Measurements from ENCODE around the gene SCGB1A1.

Gene SCGB1A1

DNA sequence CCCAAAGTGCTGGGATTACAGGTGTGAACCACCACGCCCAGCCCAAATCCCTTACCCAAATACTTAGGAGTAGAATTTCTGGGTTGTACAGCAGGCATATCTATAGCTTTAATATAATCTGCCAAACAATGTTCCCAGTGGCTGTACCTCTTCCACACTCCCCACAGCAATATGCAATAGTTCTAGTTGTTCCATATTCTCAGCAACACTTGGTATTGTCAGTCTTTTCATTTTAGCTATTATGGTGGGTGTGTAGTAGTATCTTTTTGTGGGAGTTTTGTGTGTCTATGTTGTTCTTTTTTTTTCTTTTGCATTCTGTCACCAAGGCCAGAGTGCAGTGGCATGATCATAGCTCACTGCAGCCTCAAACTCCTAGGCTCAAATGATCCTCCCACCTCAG, 18.8 kb downstream of the SCGB1A1 start:
- no peaks in the 10 kb centered on the region for H3K27me3 ChIP-seq (ENCODE audit: insufficient read depth, poor library complexity, severe bottlenecking)
- TF ChIP-seq POLR2AphosphoS5 (IDR thresholded peaks at IDR 0.05; ENCODE audit: low read depth) (no peak), SPI1 (IDR thresholded peaks at IDR 0.05; ENCODE audit: borderline replicate concordance, low read depth) (no peak), GABPA (IDR thresholded peaks at IDR 0.05; ENCODE audit: low read depth) (no peak), REST (IDR thresholded peaks at IDR 0.05; ENCODE audit: insufficient replicate concordance, low read depth) (no peak)
- TF ChIP-seq, protein P1, sequence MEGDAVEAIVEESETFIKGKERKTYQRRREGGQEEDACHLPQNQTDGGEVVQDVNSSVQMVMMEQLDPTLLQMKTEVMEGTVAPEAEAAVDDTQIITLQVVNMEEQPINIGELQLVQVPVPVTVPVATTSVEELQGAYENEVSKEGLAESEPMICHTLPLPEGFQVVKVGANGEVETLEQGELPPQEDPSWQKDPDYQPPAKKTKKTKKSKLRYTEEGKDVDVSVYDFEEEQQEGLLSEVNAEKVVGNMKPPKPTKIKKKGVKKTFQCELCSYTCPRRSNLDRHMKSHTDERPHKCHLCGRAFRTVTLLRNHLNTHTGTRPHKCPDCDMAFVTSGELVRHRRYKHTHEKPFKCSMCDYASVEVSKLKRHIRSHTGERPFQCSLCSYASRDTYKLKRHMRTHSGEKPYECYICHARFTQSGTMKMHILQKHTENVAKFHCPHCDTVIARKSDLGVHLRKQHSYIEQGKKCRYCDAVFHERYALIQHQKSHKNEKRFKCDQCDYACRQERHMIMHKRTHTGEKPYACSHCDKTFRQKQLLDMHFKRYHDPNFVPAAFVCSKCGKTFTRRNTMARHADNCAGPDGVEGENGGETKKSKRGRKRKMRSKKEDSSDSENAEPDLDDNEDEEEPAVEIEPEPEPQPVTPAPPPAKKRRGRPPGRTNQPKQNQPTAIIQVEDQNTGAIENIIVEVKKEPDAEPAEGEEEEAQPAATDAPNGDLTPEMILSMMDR (IDR thresholded peaks at IDR 0.05; ENCODE audit: insufficient read depth, low read length), result no peak
- H3K27ac ChIP-seq (replicated peaks), result no peak overlapping the region
- DNase-seq (ENCODE audit: low read depth in 1 of 2, low spot score in 1 of 2), result no peak
- no peak overlapping the region for H3K4me3 ChIP-seq (replicated peaks; ENCODE audit: insufficient read depth, low read length)

DNA sequence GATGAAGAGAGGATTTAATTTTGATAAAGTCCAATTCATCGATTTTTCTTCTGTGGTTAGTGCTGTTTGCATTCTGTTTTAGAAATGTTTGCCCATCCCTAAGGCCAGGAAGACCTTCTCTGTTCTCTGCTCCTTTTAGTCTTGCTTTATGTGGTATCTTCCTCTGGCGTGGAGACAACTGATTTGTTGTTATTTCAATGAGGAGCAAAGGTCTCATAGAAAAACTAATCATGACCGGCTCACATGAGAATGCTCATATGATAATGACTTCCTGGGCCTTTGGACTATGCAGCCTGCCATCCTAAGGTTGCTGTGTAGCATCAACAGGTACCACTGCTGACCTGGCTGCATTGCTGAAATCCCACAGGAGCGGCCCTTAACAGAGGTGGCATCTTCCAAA, 19.8 kb downstream of the SCGB1A1 start:
- H3K27me3 ChIP-seq (ENCODE audit: insufficient read depth, poor library complexity, severe bottlenecking), result no peaks in the 10 kb centered on the region
- H3K27ac ChIP-seq (replicated peaks), result no peak overlapping the region
- TF ChIP-seq, protein P1 (IDR thresholded peaks at IDR 0.05; ENCODE audit: insufficient read depth, low read length), result no peak
- TF ChIP-seq POLR2AphosphoS5 (IDR thresholded peaks at IDR 0.05; ENCODE audit: low read depth) (no peak), SPI1 (IDR thresholded peaks at IDR 0.05; ENCODE audit: borderline replicate concordance, low read depth) (no peak), REST (IDR thresholded peaks at IDR 0.05; ENCODE audit: insufficient replicate concordance, low read depth) (no peak), GABPA (IDR thresholded peaks at IDR 0.05; ENCODE audit: low read depth) (no peak)
- no peak for DNase-seq (ENCODE audit: low read depth in 1 of 2, low spot score in 1 of 2)
- no peak overlapping the region for H3K4me3 ChIP-seq (replicated peaks; ENCODE audit: insufficient read depth, low read length)

DNA sequence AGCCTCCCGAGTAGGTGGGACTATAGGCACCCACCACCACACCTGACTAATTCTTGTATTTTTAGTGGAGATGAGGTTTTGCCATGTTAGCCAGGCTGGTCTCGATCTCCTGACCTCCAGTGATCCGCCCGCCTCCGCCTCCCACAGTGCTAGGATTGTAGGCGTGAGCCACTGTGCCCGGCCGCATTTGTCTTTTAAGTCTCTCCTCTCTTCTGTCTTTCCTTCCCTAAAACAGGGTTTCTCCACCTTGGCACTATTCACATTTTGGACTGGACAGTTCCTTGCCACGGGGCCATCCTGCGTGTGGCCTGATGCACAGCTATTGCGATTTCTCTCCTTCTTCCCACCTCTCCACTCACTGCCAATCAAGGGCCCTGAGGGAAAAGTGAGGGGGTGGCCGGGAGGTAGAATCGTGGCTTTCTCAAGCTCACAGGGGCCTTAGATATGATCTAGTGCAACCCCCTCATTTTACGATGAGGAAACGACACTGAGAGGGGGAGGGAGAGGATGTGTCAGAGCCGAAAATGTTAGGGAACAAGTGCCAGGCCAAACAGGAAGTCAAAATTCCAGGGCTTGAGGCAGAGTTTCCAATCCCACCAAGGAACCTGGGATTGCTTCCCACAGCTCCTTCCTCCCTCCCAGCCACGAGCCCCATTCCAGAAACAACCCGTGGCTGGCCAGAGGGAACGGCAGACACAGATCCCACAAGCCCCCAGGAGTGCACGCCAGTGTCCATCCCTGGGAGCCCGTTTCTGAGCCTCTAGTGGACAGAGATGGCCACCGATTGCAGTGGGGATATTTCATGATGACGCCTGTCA, 21.2 kb downstream of the SCGB1A1 start:
- DNase-seq (ENCODE audit: low read depth in 1 of 2, low spot score in 1 of 2), result no peak
- Histone ChIP-seq H3K27ac (replicated peaks) (no peak overlapping the region), H3K27me3 (ENCODE audit: insufficient read depth, poor library complexity, severe bottlenecking) (no peaks in the 10 kb centered on the region), H3K4me3 (replicated peaks; ENCODE audit: insufficient read depth, low read length) (no peak overlapping the region)
- TF ChIP-seq GABPA (IDR thresholded peaks at IDR 0.05; ENCODE audit: low read depth), result no peak
- TF ChIP-seq, protein P1 (IDR thresholded peaks at IDR 0.05; ENCODE audit: insufficient read depth, low read length), result no peak
- no peak for TF ChIP-seq REST (IDR thresholded peaks at IDR 0.05; ENCODE audit: insufficient replicate concordance, low read depth)
- TF ChIP-seq POLR2AphosphoS5 (IDR thresholded peaks at IDR 0.05; ENCODE audit: low read depth), result no peak
- no peak for TF ChIP-seq SPI1 (IDR thresholded peaks at IDR 0.05; ENCODE audit: borderline replicate concordance, low read depth)
